ENCODE results near the gene SULT1B1. TPM values are rescaled to one million over a fixed set of nuclear protein-coding genes. Genes with fewer than 3 reads are reported as not detected.

Gene SULT1B1
- total and polyA plus RNA-seq, 2 donors (not counting 1 experiment from before 2014, with no cell fraction given), result 0.03 TPM; not detected in 1

- Histone ChIP-seq H4K20me1 (ENCODE audit: control insufficient read depth, extremely low read depth, insufficient read depth, low read length) (no peaks in the 10 kb centered on the region), H3K4me1 (ENCODE audit: control insufficient read depth, extremely low read depth, insufficient read depth, low read length) (no peaks in the 10 kb centered on the region), H3K9ac (ENCODE audit: insufficient read depth, low read length) (no peak overlapping the region), H3K4me3 (replicated peaks in 1 of 4; ENCODE audit: control extremely low read depth in 1 of 4, insufficient read depth in 1 of 4, low read depth in 3 of 4, low read length in 4 of 4) (no peak overlapping the region), H3K9me3 (ENCODE audit: control insufficient read depth, insufficient read depth, low read depth, low read length) (no peaks in the 10 kb centered on the region), H3K27ac (ENCODE audit: insufficient read depth, low read length) (no peak overlapping the region), H2AFZ (ENCODE audit: low read length) (no peak overlapping the region), H3K4me2 (ENCODE audit: extremely low read depth, insufficient read depth, low read length) (no peak overlapping the region), H3K36me3 (ENCODE audit: control insufficient read depth, insufficient read depth, low read length) (no peaks in the 10 kb centered on the region), H3K27me3 (ENCODE audit: control insufficient read depth, insufficient read depth, low read length) (no peaks in the 10 kb centered on the region), H3K79me2 (ENCODE audit: control insufficient read depth, insufficient read depth, low read length) (no peaks in the 10 kb centered on the region)
- TF ChIP-seq CTCF (conservative IDR thresholded peaks at IDR 0.05 in 1 of 2, IDR thresholded peaks at IDR 0.05 in 1 of 2; ENCODE audit: low read depth in 1 of 2, low read length in 2 of 2) (no peak), EZH2 (IDR thresholded peaks at IDR 0.05; ENCODE audit: low read length, missing control alignments) (no peak)
- peak in 1 of 2 donors; percentile 73 for DNase-seq (ENCODE audit: low read depth in 2 of 2)
Observed at GRCh38 chr4:69713593-69713992, 46.8 kb downstream of the SULT1B1 start.

- H3K79me2 ChIP-seq (ENCODE audit: control insufficient read depth, insufficient read depth, low read length), result no peaks in the 10 kb centered on the region
- no peak overlapping the region for H2AFZ ChIP-seq (ENCODE audit: low read length)
- H3K9ac ChIP-seq (ENCODE audit: insufficient read depth, low read length), result no peak overlapping the region
- H4K20me1 ChIP-seq (ENCODE audit: control insufficient read depth, extremely low read depth, insufficient read depth, low read length), result no peaks in the 10 kb centered on the region
- no peaks in the 10 kb centered on the region for H3K9me3 ChIP-seq (ENCODE audit: control insufficient read depth, insufficient read depth, low read depth, low read length)
- no peaks in the 10 kb centered on the region for H3K36me3 ChIP-seq (ENCODE audit: control insufficient read depth, insufficient read depth, low read length)
- no peak overlapping the region for H3K4me3 ChIP-seq (replicated peaks in 1 of 4; ENCODE audit: control extremely low read depth in 1 of 4, insufficient read depth in 1 of 4, low read depth in 3 of 4, low read length in 4 of 4)
- H3K4me2 ChIP-seq (ENCODE audit: extremely low read depth, insufficient read depth, low read length), result no peak overlapping the region
- H3K27ac ChIP-seq (ENCODE audit: insufficient read depth, low read length), result no peak overlapping the region
- DNase-seq (ENCODE audit: low read depth in 2 of 2), result no peak
- no peak for TF ChIP-seq EZH2 (IDR thresholded peaks at IDR 0.05; ENCODE audit: low read length, missing control alignments)
- TF ChIP-seq CTCF (conservative IDR thresholded peaks at IDR 0.05 in 1 of 2, IDR thresholded peaks at IDR 0.05 in 1 of 2; ENCODE audit: low read depth in 1 of 2, low read length in 2 of 2), result no peak
- no peaks in the 10 kb centered on the region for H3K4me1 ChIP-seq (ENCODE audit: control insufficient read depth, extremely low read depth, insufficient read depth, low read length)
- no peaks in the 10 kb centered on the region for H3K27me3 ChIP-seq (ENCODE audit: control insufficient read depth, insufficient read depth, low read length)
Observed at GRCh38 chr4:69710580-69710979, 49.8 kb downstream of the SULT1B1 start.

GRCh38 chr4:69708211-69708610 lies 52.2 kb downstream of the SULT1B1 start:
- DNase-seq (ENCODE audit: low read depth in 2 of 2), result peak; percentile 15 to 47
- no peaks in the 10 kb centered on the region for H3K79me2 ChIP-seq (ENCODE audit: control insufficient read depth, insufficient read depth, low read length)
- H2AFZ ChIP-seq (ENCODE audit: low read length), result no peak overlapping the region
- H3K9ac ChIP-seq (ENCODE audit: insufficient read depth, low read length), result no peak overlapping the region
- no peak overlapping the region for H3K27ac ChIP-seq (ENCODE audit: insufficient read depth, low read length)
- no peaks in the 10 kb centered on the region for H3K9me3 ChIP-seq (ENCODE audit: control insufficient read depth, insufficient read depth, low read depth, low read length)
- no peaks in the 10 kb centered on the region for H3K36me3 ChIP-seq (ENCODE audit: control insufficient read depth, insufficient read depth, low read length)
- H3K4me2 ChIP-seq (ENCODE audit: extremely low read depth, insufficient read depth, low read length), result no peak overlapping the region
- no peaks in the 10 kb centered on the region for H3K4me1 ChIP-seq (ENCODE audit: control insufficient read depth, extremely low read depth, insufficient read depth, low read length)
- TF ChIP-seq CTCF (conservative IDR thresholded peaks at IDR 0.05 in 1 of 2, IDR thresholded peaks at IDR 0.05 in 1 of 2; ENCODE audit: low read depth in 1 of 2, low read length in 2 of 2) (no peak), EZH2 (IDR thresholded peaks at IDR 0.05; ENCODE audit: low read length, missing control alignments) (no peak)
- no peak overlapping the region for H3K4me3 ChIP-seq (replicated peaks in 1 of 4; ENCODE audit: control extremely low read depth in 1 of 4, insufficient read depth in 1 of 4, low read depth in 3 of 4, low read length in 4 of 4)
- H4K20me1 ChIP-seq (ENCODE audit: control insufficient read depth, extremely low read depth, insufficient read depth, low read length), result no peaks in the 10 kb centered on the region
- H3K27me3 ChIP-seq (ENCODE audit: control insufficient read depth, insufficient read depth, low read length), result no peaks in the 10 kb centered on the region
